GM23338 (cell line): ENCODE measurements around the gene POFUT2. TPM values are rescaled to one million over a fixed set of nuclear protein-coding genes. Genes with fewer than 3 reads are reported as not detected.

Source experiments
- ATAC-seq: fragments of 200-7000 bp; cut with Tn5 transposase; 3 replicates; pipeline ENCODE4 v1.9.1; 2020
- DNase-seq: peaks from one replicate; pipeline ENCODE4 v3.0.0-alpha.2; 2015; ENCODE audit warnings: low spot score
- H2AFZ ChIP-seq: fragments of 200-600 bp; sonication (generic); 2 replicates; pipeline ENCODE4 v1.8.0; 2016; ENCODE audit warnings: antibody characterized with exemption, mild to moderate bottlenecking, moderate library complexity
- H3F3A ChIP-seq: fragments of 200-600 bp; sonication (generic); replicated peaks from 2 replicates; pipeline ENCODE4 v1.8.0; 2017; ENCODE audit warnings: antibody characterized with exemption, mixed run types, low read depth
- H3K27ac ChIP-seq: fragments of 200-600 bp; sonication (generic); 2 replicates; pipeline ENCODE4 v1.6.1; 2016; ENCODE audit warnings: low read depth
- H3K27me3 ChIP-seq: fragments of 200-600 bp; sonication (generic); 2 replicates; pipeline ENCODE4 v1.8.0; 2016; ENCODE audit warnings: mild to moderate bottlenecking, mixed run types, moderate library complexity; ENCODE audit not compliant: insufficient read depth
- H3K36me3 ChIP-seq: fragments of 200-600 bp; sonication (generic); 2 replicates; pipeline ENCODE4 v1.8.0; 2016; ENCODE audit warnings: mild to moderate bottlenecking; ENCODE audit not compliant: insufficient read depth
- H3K4me1 ChIP-seq: fragments of 200-600 bp; sonication (generic); 2 replicates; pipeline ENCODE4 v1.8.0; 2016; ENCODE audit warnings: mild to moderate bottlenecking, moderate library complexity; ENCODE audit not compliant: insufficient read depth
- H3K4me2 ChIP-seq: fragments of 200-600 bp; sonication (generic); 2 replicates; pipeline ENCODE4 v1.7.1; 2017; ENCODE audit warnings: mixed run types
- H3K4me3 ChIP-seq: fragments of 200-600 bp; sonication (generic); 2 replicates; pipeline ENCODE4 v1.6.1; 2016; ENCODE audit warnings: mixed run types
- H3K79me2 ChIP-seq: fragments of 200-600 bp; sonication (generic); replicated peaks from 2 replicates; pipeline ENCODE4 v1.8.0; 2017; ENCODE audit warnings: mild to moderate bottlenecking; ENCODE audit not compliant: insufficient read depth
- H3K9me2 ChIP-seq: fragments of 200-600 bp; sonication (generic); 2 replicates; pipeline ENCODE4 v1.8.0; 2017; ENCODE audit not compliant: insufficient read depth
- H4K20me1 ChIP-seq: fragments of 200-600 bp; sonication (generic); replicated peaks from 2 replicates; pipeline ENCODE4 v1.8.0; 2017; ENCODE audit warnings: mild to moderate bottlenecking; ENCODE audit not compliant: insufficient read depth
- H3K27ac Mint-ChIP-seq: 2 replicates; pipeline ENCODE4 v1.8.0; 2020; ENCODE audit warnings: inconsistent platforms, mild to moderate bottlenecking, moderate library complexity, mixed read lengths
- H3K27me3 Mint-ChIP-seq: 3 replicates; pipeline ENCODE4 v1.8.0; 2022; ENCODE audit warnings: low read depth, mild to moderate bottlenecking, moderate library complexity, mixed read lengths, inconsistent platforms; ENCODE audit not compliant: insufficient read depth, poor library complexity
- H3K36me3 Mint-ChIP-seq: 3 replicates; pipeline ENCODE4 v1.8.0; 2021; ENCODE audit warnings: low read depth, mild to moderate bottlenecking, inconsistent platforms, moderate library complexity, mixed read lengths
- H3K4me1 Mint-ChIP-seq: 3 replicates; pipeline ENCODE4 v1.8.0; 2020; ENCODE audit warnings: mild to moderate bottlenecking, inconsistent platforms, mixed read lengths
- H3K4me3 Mint-ChIP-seq: 3 replicates; pipeline ENCODE4 v1.8.0; 2021; ENCODE audit warnings: moderate library complexity, mild to moderate bottlenecking, inconsistent platforms, mixed read lengths
- H3K9me3 Mint-ChIP-seq: 3 replicates; pipeline ENCODE4 v1.8.0; 2020; ENCODE audit warnings: moderate library complexity, mild to moderate bottlenecking, inconsistent platforms, mixed read lengths
- CREB1 ChIP-seq: fragments of 250-450 bp; sonication (Bioruptor Pico); IDR thresholded peaks from 2 replicates; pipeline ENCODE4 v1.5.0; 2020; ENCODE audit warnings: low read depth, mild to moderate bottlenecking, moderate library complexity
- EZH2 ChIP-seq: fragments of 200-600 bp; sonication (generic); IDR thresholded peaks from one replicate; pipeline ENCODE4 v1.8.0; 2017; ENCODE audit warnings: antibody characterized with exemption, mild to moderate bottlenecking, low read depth; ENCODE audit not compliant: unreplicated experiment
- EZH2phosphoT487 ChIP-seq: fragments of 200-600 bp; sonication (generic); IDR thresholded peaks from one replicate; pipeline ENCODE4 v1.8.1; 2018; ENCODE audit warnings: antibody characterized with exemption; ENCODE audit not compliant: unreplicated experiment
- JUNB ChIP-seq: IDR thresholded peaks from one replicate; pipeline ENCODE4 v1.6.1; 2016; ENCODE audit warnings: antibody characterized with exemption; ENCODE audit not compliant: unreplicated experiment
- NANOG ChIP-seq: IDR thresholded peaks from 2 replicates; pipeline ENCODE4 v1.6.1; 2016; ENCODE audit warnings: antibody characterized with exemption, borderline replicate concordance
- POLR2AphosphoS5 ChIP-seq: IDR thresholded peaks from 2 replicates; pipeline ENCODE4 v1.6.1; 2016; ENCODE audit warnings: antibody characterized with exemption, low read depth
- ZNF114 ChIP-seq: fragments of 250-450 bp; sonication (Bioruptor Pico); IDR thresholded peaks from 2 replicates; pipeline ENCODE4 v1.5.0; 2020; ENCODE audit warnings: mild to moderate bottlenecking, moderate library complexity
- polyA plus RNA-seq: library from polyadenylated mRNA; unstranded; fragments of >200 nt; fragmentation: Nextera tagmentation; extraction: Ambion mirVana; gene quantifications from 2 replicates; pipeline ENCODE4 v1.2.1, GENCODE V29; 2016
- total RNA-seq: library from RNA; depleted of rRNA; stranded (reverse); fragments of >200 nt; shearing (Covaris generic); gene quantifications from 2 replicates; pipeline ENCODE4 v1.2.3, GENCODE V29; 2014
- TF ChIP-seq, protein P1 (sequence below): IDR thresholded peaks from 2 replicates; pipeline ENCODE4 v1.6.1; 2016; ENCODE audit warnings: antibody characterized with exemption
- TF ChIP-seq, protein P2 (sequence below): fragments of 250-450 bp; sonication (Bioruptor Pico); IDR thresholded peaks from 2 replicates; pipeline ENCODE4 v1.5.0; 2020; ENCODE audit warnings: mild to moderate bottlenecking, moderate library complexity
- TF ChIP-seq, protein P3 (sequence below): IDR thresholded peaks from one replicate; pipeline ENCODE4 v1.6.1; 2018; ENCODE audit warnings: antibody characterized with exemption; ENCODE audit not compliant: unreplicated experiment
- TF ChIP-seq, protein P4 (sequence below), 2 experiments: fragments of 200-600 bp in 1 of 2; sonication (generic) in 1 of 2; conservative IDR thresholded peaks; 2 replicates each; pipeline versions ENCODE4 v1.5.1 to v1.6.1; 2016 to 2017; ENCODE audit warnings: antibody characterized with exemption in 2 of 2, low read depth in 2 of 2, mild to moderate bottlenecking in 2 of 2, moderate library complexity in 1 of 2

The POFUT2 gene
- total and polyA plus RNA-seq, 2 experiments from 2014 or later = 12.1 to 34.5 TPM

DNA sequence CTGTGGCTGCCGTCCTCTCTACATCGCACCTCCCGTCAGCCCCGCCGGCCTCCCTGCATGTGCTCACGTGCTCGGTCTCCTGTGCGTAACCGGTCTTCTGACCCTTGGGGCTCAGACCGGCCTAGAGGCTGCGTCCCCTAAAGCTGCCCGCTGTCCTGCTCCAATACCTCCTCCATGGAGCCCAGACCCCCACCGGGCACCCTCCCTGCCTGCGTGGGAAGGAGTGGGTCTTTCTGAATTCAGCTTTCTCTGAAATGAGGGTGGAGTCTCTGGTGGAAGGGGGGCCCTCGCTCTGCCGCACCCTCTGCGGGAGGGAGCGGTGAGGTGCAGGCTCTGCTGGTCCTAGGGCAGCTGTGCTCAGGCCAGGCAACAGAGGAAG, 18.7 kb upstream of the POFUT2 start (continued):
- TF ChIP-seq, protein P1, sequence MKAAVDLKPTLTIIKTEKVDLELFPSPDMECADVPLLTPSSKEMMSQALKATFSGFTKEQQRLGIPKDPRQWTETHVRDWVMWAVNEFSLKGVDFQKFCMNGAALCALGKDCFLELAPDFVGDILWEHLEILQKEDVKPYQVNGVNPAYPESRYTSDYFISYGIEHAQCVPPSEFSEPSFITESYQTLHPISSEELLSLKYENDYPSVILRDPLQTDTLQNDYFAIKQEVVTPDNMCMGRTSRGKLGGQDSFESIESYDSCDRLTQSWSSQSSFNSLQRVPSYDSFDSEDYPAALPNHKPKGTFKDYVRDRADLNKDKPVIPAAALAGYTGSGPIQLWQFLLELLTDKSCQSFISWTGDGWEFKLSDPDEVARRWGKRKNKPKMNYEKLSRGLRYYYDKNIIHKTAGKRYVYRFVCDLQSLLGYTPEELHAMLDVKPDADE = no peak
- TF ChIP-seq JUNB (no peak), CREB1 (CRISPR knock-in tag) (no peak), NANOG (no peak)

GRCh38 chr21:45305836-45306235, 18.1 kb upstream of the POFUT2 start:
- H2AFZ ChIP-seq = no peak overlapping the region
- no peaks in the 10 kb centered on the region for H3K9me3 Mint-ChIP-seq
- H3K4me1 ChIP-seq = no peaks in the 10 kb centered on the region
- DNase-seq = no peak
- H4K20me1 ChIP-seq = no peaks in the 10 kb centered on the region
- H3K79me2 ChIP-seq = no peaks in the 10 kb centered on the region
- H3K4me3 ChIP-seq = no peak overlapping the region
- H3K36me3 Mint-ChIP-seq = no peaks in the 10 kb centered on the region; the same call in 2 of the 3 replicates
- no peak overlapping the region for H3K27ac Mint-ChIP-seq
- peaks cover 14% of the 10 kb centered on the region for H3K27me3 Mint-ChIP-seq
- H3K4me2 ChIP-seq = no peak overlapping the region
- peaks cover 11% of the 10 kb centered on the region; the same call in 2 of the 3 replicates for H3K4me1 Mint-ChIP-seq
- H3F3A ChIP-seq = peaks cover 5% of the 10 kb centered on the region; the same call in 1 of the 2 replicates
- no peak overlapping the region for H3K4me3 Mint-ChIP-seq
- H3K27me3 ChIP-seq = no peaks in the 10 kb centered on the region
- no peaks in the 10 kb centered on the region for H3K36me3 ChIP-seq
- no peaks in the 10 kb centered on the region for H3K9me2 ChIP-seq
- H3K27ac ChIP-seq = no peak overlapping the region
- ATAC-seq = no peak
- TF ChIP-seq CREB1 (CRISPR knock-in tag) (no peak), ZNF114 (CRISPR knock-in tag) (no peak), EZH2phosphoT487 (no peak), EZH2 (no peak), NANOG (no peak), JUNB (no peak), POLR2AphosphoS5 (no peak)
- TF ChIP-seq, protein P2, sequence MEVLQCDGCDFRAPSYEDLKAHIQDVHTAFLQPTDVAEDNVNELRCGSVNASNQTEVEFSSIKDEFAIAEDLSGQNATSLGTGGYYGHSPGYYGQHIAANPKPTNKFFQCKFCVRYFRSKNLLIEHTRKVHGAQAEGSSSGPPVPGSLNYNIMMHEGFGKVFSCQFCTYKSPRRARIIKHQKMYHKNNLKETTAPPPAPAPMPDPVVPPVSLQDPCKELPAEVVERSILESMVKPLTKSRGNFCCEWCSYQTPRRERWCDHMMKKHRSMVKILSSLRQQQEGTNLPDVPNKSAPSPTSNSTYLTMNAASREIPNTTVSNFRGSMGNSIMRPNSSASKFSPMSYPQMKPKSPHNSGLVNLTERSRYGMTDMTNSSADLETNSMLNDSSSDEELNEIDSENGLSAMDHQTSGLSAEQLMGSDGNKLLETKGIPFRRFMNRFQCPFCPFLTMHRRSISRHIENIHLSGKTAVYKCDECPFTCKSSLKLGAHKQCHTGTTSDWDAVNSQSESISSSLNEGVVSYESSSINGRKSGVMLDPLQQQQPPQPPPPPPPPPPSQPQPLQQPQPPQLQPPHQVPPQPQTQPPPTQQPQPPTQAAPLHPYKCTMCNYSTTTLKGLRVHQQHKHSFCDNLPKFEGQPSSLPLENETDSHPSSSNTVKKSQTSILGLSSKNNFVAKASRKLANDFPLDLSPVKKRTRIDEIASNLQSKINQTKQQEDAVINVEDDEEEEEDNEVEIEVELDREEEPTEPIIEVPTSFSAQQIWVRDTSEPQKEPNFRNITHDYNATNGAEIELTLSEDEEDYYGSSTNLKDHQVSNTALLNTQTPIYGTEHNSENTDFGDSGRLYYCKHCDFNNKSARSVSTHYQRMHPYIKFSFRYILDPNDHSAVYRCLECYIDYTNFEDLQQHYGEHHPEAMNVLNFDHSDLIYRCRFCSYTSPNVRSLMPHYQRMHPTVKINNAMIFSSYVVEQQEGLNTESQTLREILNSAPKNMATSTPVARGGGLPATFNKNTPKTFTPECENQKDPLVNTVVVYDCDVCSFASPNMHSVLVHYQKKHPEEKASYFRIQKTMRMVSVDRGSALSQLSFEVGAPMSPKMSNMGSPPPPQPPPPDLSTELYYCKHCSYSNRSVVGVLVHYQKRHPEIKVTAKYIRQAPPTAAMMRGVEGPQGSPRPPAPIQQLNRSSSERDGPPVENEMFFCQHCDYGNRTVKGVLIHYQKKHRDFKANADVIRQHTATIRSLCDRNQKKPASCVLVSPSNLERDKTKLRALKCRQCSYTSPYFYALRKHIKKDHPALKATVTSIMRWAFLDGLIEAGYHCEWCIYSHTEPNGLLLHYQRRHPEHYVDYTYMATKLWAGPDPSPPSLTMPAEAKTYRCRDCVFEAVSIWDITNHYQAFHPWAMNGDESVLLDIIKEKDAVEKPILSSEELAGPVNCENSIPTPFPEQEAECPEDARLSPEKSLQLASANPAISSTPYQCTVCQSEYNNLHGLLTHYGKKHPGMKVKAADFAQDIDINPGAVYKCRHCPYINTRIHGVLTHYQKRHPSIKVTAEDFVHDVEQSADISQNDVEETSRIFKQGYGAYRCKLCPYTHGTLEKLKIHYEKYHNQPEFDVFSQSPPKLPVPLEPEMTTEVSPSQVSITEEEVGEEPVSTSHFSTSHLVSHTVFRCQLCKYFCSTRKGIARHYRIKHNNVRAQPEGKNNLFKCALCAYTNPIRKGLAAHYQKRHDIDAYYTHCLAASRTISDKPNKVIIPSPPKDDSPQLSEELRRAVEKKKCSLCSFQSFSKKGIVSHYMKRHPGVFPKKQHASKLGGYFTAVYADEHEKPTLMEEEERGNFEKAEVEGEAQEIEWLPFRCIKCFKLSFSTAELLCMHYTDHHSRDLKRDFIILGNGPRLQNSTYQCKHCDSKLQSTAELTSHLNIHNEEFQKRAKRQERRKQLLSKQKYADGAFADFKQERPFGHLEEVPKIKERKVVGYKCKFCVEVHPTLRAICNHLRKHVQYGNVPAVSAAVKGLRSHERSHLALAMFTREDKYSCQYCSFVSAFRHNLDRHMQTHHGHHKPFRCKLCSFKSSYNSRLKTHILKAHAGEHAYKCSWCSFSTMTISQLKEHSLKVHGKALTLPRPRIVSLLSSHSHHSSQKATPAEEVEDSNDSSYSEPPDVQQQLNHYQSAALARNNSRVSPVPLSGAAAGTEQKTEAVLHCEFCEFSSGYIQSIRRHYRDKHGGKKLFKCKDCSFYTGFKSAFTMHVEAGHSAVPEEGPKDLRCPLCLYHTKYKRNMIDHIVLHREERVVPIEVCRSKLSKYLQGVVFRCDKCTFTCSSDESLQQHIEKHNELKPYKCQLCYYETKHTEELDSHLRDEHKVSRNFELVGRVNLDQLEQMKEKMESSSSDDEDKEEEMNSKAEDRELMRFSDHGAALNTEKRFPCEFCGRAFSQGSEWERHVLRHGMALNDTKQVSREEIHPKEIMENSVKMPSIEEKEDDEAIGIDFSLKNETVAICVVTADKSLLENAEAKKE (CRISPR knock-in tag) = no peak
- TF ChIP-seq, protein P3, sequence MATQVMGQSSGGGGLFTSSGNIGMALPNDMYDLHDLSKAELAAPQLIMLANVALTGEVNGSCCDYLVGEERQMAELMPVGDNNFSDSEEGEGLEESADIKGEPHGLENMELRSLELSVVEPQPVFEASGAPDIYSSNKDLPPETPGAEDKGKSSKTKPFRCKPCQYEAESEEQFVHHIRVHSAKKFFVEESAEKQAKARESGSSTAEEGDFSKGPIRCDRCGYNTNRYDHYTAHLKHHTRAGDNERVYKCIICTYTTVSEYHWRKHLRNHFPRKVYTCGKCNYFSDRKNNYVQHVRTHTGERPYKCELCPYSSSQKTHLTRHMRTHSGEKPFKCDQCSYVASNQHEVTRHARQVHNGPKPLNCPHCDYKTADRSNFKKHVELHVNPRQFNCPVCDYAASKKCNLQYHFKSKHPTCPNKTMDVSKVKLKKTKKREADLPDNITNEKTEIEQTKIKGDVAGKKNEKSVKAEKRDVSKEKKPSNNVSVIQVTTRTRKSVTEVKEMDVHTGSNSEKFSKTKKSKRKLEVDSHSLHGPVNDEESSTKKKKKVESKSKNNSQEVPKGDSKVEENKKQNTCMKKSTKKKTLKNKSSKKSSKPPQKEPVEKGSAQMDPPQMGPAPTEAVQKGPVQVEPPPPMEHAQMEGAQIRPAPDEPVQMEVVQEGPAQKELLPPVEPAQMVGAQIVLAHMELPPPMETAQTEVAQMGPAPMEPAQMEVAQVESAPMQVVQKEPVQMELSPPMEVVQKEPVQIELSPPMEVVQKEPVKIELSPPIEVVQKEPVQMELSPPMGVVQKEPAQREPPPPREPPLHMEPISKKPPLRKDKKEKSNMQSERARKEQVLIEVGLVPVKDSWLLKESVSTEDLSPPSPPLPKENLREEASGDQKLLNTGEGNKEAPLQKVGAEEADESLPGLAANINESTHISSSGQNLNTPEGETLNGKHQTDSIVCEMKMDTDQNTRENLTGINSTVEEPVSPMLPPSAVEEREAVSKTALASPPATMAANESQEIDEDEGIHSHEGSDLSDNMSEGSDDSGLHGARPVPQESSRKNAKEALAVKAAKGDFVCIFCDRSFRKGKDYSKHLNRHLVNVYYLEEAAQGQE = no peak
- TF ChIP-seq, protein P1 = no peak
- TF ChIP-seq, protein P4, sequence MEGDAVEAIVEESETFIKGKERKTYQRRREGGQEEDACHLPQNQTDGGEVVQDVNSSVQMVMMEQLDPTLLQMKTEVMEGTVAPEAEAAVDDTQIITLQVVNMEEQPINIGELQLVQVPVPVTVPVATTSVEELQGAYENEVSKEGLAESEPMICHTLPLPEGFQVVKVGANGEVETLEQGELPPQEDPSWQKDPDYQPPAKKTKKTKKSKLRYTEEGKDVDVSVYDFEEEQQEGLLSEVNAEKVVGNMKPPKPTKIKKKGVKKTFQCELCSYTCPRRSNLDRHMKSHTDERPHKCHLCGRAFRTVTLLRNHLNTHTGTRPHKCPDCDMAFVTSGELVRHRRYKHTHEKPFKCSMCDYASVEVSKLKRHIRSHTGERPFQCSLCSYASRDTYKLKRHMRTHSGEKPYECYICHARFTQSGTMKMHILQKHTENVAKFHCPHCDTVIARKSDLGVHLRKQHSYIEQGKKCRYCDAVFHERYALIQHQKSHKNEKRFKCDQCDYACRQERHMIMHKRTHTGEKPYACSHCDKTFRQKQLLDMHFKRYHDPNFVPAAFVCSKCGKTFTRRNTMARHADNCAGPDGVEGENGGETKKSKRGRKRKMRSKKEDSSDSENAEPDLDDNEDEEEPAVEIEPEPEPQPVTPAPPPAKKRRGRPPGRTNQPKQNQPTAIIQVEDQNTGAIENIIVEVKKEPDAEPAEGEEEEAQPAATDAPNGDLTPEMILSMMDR (conservative IDR thresholded peaks at IDR 0.05; ENCODE audit: low read depth in 2 of 2) = no peak
